HPDE6-E6E7 (cell line): ENCODE data around the gene C1D.
"Not testable (repeated sequence)": the region's sequence is repeated elsewhere in the genome, so short reads cannot be mapped to it uniquely, and the experiment has no call there.

Experiments
- DNase-seq: peaks from one replicate; pipeline ENCODE4 v3.0.0; 2011; ENCODE audit warnings: missing footprints; ENCODE audit errors: extremely low spot score

C1D gene

DNA sequence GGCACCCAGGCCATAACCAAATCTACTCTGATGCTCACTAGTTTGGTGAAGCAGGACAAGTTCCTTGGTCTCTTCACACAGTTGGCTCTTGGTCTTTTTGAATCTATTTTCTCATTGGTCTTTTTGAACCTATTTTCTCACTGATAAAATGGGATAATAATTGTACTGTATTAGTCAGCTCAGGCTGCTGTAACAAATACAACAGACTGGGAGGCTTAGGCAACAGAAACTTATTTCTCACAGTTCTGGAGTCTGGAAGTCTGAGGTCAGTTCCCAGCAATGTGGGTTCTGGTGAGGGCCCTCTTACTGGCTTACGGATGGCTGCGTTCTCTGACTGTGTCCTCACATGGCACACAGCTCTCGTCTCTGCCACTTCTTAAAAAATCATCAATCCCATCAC lies 63.5 kb downstream of the C1D start:
- no peak for DNase-seq

DNA sequence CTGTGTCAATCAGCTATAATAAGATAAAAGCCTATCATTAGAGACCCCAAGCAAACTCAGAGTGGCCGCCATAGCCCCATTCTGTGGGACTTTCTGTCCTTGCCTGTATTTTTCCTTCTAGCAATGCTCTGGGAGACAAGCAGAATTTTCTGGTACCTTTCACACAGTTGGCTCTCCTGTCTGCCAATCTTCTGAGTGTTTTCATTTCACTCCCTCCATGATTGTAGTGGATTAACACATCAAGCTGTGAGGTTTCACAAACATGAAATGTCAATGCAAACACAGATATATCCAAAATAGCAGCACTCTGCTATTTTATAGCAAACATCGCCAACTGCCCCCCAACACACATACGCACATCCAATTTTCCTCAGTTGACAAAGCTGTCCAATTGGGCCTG lies 64.9 kb downstream of the C1D start:
- DNase-seq, result no peak

DNA sequence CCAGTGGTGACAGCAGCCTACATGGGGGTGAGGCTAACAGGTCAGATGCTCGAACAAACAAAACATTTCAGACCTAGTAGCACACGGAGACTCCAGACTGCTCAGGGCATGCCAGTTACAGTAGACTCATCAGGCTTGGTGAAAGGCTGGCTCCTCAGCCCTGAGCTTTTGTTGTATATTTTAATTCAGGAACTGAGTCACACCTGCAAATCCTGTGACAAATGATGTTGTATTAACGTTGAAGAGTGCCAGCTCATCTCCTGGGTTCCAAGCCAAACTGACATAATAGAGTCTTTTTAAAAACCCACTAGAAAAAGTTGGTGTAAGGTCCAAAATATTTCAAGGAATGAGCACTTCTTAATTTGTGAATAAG lies 65.3 kb downstream of the C1D start:
- peak; percentile 63 for DNase-seq

- no peak for DNase-seq
These were observed 65.9 kb downstream of the C1D start for GRCh38 chr2:67996772-67997527.

GRCh38 chr2:67994716-67995115 lies 68.1 kb downstream of the C1D start:
- DNase-seq, result no peak

DNA sequence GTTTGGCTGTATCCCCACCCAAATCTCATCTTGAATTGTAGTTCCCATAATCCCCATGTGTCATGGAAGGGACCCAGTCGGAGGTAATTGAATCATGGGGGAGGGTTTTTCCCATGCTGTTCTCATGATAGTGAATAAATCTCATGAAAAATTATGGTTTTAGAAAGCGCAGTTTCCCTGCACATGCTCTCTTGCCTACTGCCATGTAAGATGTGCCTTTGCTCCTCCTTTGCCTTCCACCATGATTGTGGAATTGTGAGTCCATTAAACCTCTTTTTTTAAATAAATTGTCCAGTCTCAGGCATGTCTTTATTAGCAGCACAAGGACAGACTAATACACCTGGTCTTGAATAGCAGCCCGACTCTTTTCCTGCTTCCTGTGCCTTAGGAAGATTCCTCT lies 68.7 kb downstream of the C1D start:
- not testable (repeated sequence) for DNase-seq

DNA sequence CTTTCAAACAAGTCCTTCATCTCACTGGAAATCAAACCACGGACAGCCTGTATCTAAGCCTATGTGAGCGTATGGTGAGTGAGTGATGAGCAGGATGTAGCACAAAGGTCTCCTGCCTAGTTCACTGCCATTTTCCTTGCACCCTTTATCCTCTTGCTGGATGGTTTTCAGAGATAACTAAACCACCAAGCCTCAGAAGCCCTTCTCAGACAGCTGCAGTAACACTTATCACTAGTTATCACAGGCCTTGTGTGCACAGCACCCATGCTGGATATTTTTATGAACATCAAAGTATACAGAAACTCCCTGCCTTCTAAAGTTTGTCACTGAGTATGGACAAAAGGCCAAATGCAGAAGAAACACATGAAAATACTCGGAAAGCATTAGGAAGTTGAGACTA lies 69.5 kb downstream of the C1D start:
- no peak for DNase-seq

GRCh38 chr2:67991456-67991855 lies 71.3 kb downstream of the C1D start:
- no peak for DNase-seq
